GM06990 (cell line): ENCODE results near the gene FAM53C.

ENCODE experiments used
- DNase-seq: peaks from one replicate; pipeline ENCODE4 v3.0.0-alpha.2; 2011; ENCODE audit not compliant: insufficient read length; ENCODE audit errors: extremely low read depth
- H3K27me3 ChIP-seq: replicated peaks from 2 replicates; pipeline ENCODE4 v1.6.0; 2011; ENCODE audit warnings: low read length; ENCODE audit not compliant: control insufficient read depth, insufficient read depth
- H3K36me3 ChIP-seq: 2 replicates; pipeline ENCODE4 v1.5.1; 2011; ENCODE audit warnings: low read length; ENCODE audit not compliant: control insufficient read depth, insufficient read depth
- H3K4me3 ChIP-seq: replicated peaks from 2 replicates; pipeline ENCODE4 v1.5.1; 2011; ENCODE audit warnings: low read depth, mild to moderate bottlenecking, control low read depth, low read length
- CTCF ChIP-seq: IDR thresholded peaks from 2 replicates; pipeline ENCODE4 v1.5.1; 2011; ENCODE audit warnings: low read length, control low read depth, mild to moderate bottlenecking, inconsistent platforms; ENCODE audit not compliant: insufficient read depth, poor library complexity, severe bottlenecking

The FAM53C gene

GRCh38 chr5:138344887-138345622 lies 7.0 kb downstream of the FAM53C start:
- Histone ChIP-seq H3K27me3 (no peaks in the 10 kb centered on the region), H3K36me3 (peaks cover 41% of the 10 kb centered on the region), H3K4me3 (no peak overlapping the region)
- TF ChIP-seq CTCF, result no peak
- DNase-seq, result no peak

GRCh38 chr5:138346889-138347288 lies 8.8 kb downstream of the FAM53C start:
- Histone ChIP-seq H3K27me3 (no peaks in the 10 kb centered on the region), H3K36me3 (peaks cover 31% of the 10 kb centered on the region), H3K4me3 (no peak overlapping the region)
- DNase-seq, result no peak
- no peak for TF ChIP-seq CTCF

- DNase-seq, result no peak
- H3K36me3 ChIP-seq, result peaks cover 22% of the 10 kb centered on the region
- H3K27me3 ChIP-seq, result no peaks in the 10 kb centered on the region
- TF ChIP-seq CTCF, result no peak
- H3K4me3 ChIP-seq, result no peak overlapping the region
Observed at GRCh38 chr5:138349852-138350562, 11.9 kb downstream of the FAM53C start.

- Histone ChIP-seq H3K4me3 (no peak overlapping the region), H3K36me3 (peaks cover 19% of the 10 kb centered on the region), H3K27me3 (no peaks in the 10 kb centered on the region)
- no peak for DNase-seq
- TF ChIP-seq CTCF, result no peak
Observed at GRCh38 chr5:138350563-138350890, 12.5 kb downstream of the FAM53C start.

GRCh38 chr5:138351056-138351455 lies 13.0 kb downstream of the FAM53C start:
- Histone ChIP-seq H3K4me3 (no peak overlapping the region), H3K36me3 (peaks cover 17% of the 10 kb centered on the region), H3K27me3 (no peaks in the 10 kb centered on the region)
- TF ChIP-seq CTCF, result no peak
- DNase-seq, result no peak

GRCh38 chr5:138351517-138351916 lies 13.5 kb downstream of the FAM53C start:
- Histone ChIP-seq H3K4me3 (no peak overlapping the region), H3K36me3 (peaks cover 15% of the 10 kb centered on the region), H3K27me3 (no peaks in the 10 kb centered on the region)
- TF ChIP-seq CTCF, result no peak
- no peak for DNase-seq
